Stimulated activated CD4-positive, alpha-beta T cell treated with anti-CD3 and anti-CD28 coated beads, Interleukin-4, amount 100 ng/mL, for 48 hours (primary cell): ENCODE measurements around the gene RYR2.
"Not testable (repeated sequence)": the region's sequence is repeated elsewhere in the genome, so short reads cannot be mapped to it uniquely, and the experiment has no call there.

ENCODE experiments used
- DNase-seq, 2 donors: peaks; one replicate each; pipeline ENCODE4 v3.0.0-alpha.2; 2020; ENCODE audit warnings: low read depth in 2 of 2

RYR2 gene

DNA sequence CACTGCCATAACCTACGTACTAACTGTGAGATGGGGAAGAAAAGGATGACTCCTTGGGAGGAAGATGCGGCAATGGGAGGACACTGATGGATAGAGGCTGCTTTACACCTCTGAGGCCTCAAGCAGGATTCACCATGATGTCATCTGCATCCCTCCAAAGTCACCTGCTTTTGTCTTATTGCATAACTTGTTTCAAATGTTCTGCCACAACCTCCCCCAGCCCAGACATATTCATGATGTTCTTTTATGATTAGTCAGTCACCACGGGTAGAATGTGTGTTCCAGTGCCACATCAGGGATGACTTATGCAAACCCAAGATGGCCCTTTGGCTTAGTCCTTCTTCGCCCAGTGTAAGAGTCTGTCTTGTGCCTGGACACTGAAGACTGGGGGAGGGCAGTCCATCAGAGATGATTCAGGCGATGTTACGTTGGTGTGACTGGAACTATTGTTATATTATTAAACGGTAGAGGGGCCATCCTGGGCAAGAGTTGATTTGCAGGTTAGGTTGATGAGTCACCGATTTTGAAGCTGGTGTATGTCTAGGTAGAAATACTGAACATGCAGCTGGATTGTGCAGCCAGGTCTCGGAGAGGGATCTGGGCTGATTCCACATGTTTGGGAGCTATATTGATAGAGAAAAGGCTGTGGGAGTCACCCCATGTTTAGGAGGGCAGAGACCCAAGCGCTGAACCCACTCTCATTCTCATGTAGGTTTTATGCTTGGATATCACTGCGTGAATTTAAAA, 32.6 kb downstream of the RYR2 start:
- no peak for DNase-seq

DNA sequence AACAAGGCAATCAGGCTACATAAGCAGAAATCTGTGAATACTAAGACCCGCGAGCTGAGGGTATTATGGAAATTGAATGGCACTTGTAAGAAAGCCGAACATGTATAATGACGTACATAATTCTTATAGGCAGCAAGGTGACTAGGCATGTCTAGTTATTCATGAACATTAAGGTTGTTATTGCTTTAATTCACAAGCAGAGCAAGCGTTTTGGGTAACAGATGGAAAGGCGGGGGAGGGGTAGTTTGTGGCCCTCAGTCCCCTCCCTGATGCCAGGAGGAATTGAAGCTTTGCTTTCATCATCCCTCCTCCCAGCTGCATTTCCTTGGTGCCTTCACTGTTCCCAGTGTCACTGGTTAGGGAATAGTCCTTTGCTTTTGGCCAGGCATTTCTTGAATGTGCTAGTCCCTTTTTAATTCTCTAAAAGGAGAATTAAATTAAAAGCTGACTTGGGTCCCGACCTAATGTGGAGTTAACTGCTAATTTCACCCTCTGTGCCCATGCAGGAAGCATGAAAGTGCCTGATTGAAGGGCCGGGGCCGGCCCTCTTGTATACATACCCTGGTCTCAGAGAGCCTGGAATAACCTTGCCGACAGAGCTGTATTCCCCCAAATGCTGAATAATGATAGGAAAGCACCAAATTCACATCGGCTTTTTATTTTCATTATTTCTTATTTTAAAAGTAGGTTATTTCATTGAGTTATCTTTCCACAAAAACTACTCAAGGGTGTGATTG, 42.5 kb downstream of the RYR2 start:
- DNase-seq = no peak

DNA sequence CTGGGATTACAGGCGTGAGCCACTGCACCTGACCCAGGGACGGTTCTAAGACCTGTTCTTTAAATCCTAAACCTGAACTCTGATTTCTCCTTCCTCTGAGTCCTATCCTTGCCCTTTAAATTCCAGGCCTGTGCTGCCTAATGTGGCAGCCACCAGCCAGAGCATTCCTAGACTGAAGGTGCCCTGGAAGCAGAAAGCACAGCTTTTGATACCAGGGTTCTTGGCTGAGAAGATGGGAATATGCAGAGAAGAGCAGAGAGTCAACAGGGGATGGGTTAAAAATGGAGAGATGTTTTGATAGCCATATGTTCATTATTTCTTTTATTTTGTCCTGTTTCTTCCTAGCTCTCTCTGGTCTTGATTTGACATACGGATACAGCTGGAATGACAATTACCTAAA, 49.7 kb downstream of the RYR2 start:
- DNase-seq = no peak

DNA sequence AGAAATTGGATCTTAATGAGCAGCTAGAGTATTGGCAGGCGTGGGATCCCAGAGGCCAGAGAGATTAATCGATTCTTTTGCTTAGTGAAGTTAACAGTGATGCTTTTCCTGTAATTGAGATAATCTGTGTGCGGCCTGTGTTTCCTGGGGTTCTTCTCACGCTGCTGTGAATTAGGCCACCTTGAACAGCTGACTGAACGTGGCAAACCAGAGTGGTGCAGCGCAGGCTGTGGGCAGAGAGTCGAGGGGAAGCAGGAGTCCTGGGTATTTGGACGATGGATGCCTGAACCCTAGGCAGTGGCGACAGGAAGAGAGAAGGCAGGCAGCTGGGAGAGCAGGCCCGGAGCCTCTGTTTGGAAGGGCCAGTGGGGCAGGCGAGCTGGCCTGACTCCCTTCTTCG, 51.7 kb downstream of the RYR2 start:
- DNase-seq = no peak

DNA sequence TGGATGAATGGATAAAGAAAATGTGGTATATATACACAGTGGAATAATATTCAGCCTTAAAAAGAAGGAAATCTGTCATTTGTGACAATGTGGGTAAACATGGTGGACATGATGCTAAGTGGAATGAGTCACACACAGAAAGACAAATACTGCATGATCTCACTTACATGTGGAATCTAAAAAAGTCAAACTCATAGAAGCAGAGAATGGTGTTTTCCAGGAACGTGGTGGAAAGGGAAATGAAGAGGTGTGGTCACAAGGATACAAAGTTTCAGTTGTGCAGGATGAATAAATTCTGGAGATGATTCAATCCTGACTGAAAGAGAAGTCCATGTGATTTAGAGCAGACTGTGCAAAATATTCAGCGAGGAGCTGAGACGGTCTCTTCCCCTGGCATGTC, 56.6 kb downstream of the RYR2 start:
- DNase-seq = no peak

DNA sequence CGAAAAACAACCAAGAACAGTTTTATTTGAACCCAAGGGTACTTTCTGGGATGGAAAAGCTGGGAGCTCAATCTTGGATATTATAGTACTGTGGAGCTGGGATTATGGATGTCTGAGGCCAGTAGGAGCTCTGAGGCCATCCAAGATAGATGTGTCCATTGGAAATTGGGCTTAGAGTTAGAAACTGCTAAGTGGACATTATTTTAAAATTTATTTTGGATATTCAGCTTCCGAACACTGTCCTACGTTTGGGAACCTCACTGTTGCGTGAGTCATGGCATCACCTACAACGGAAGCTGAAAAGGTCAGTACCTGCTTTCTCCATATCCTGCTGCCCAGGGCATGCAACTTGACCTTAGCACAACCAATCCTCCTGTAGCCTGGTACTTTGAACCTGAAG, 61.0 kb downstream of the RYR2 start:
- no peak for DNase-seq

DNA sequence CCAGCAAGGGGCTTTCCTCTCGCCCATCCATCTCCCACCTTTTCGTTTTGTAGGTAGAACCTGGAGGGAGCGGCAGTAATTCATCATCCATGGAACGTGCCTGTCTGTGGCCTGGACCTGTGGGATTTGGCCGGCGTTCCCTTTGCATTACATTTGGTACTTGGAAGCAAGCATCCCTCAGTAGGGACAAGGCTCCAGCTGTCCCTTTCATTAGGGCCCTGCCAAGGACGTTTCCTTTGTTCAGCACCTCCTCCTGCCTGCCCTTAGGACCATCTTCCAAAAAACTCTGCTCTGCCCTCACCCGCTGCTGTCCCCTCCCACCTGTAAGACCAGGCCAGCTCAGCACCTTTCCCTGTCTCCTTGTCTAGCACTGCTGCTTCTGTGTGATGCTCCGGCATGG, 62.1 kb downstream of the RYR2 start:
- no peak for DNase-seq

DNA sequence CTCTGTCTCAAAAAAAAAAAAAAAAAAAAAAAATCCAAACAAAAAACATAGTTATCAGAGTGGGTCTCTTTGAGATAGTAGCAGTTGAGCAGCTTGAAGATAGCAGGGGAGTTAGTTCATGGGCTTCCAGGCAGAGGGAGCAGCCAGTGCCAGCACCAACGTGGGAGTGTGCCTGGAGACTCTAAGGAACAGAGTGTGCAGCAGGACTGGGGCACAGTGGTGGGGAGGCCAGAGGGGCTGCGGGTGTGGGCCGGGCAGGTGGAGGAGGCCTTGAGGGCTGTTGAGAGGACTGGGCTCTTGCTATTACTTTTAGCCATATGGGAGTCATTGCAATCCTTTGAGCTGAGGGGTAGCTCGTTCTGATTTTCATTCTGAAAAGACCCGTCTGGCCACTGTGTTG, 63.8 kb downstream of the RYR2 start:
- DNase-seq = no peak

DNA sequence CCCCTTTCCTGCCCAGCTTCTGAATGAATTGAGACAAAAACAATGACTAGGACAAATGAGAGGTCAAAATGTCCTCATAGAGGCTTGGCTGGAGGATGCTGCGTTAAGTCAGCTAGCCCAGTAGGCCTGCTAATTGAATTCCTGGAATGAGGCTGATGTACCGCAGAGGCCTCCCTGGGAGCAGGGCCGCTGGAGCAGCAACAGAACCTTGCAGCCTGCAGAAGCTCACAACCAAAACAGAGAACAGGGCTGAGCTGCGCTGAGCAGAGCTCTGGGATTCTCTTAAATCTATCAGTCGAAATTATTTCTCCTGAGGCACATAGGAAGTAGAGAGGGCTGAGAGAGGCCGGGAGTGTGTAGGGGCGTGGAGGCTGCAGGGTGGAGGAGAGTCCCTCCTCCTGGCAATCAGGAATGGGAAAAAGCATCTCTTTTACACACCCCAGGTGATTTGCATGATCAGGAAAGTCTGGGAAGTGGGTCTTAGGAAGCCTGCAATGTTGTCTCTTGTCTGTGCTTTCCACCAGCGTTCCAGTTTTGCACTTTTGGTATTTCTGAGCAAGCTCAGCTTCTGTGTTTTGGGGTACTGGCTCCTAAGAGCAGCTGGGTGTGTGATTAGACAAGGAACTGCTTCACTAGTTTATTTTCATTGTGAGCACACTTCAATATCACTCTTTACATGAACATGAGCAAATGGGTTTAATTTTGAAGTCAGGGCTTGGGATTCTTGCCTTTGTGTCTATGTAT, 66.5 kb downstream of the RYR2 start:
- DNase-seq = no peak

DNA sequence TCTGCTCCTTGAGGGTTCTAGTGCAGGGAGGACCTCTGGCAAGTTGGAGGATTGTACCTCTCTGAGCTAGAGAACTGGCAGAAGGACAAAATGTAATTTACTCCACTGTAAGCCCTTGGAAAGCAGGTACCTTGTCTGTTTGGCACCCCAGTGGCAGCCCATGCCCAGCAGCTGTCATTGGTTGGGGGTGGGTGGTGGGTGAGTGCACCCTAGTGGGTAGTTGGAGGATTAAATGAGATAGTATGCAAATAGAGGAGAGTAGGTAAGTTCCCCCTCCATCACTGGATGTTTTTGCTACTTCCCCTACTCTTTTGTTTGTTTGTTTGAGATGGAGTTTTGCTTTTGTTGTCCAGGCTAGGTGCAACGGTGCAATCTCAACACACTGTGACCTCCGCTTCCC, 69.8 kb downstream of the RYR2 start:
- no peak for DNase-seq

DNA sequence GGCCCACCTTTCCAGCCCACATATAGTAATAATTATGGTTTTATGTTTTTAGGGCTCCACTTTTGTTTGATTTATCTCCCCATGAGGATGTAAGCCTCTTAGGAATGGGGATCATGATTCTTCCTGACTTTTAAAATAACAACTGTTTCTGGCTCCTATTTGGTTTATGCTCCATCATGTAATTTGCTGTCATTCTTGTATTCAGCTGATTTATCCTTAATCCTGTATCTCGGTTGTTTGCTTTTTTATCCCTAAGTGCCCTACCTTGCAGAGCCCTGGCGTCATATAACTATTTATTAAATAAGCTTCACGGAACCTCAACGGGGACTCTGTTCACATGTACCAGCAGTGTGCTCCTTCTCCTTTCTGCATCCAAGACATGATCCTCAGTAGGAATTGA, 70.7 kb downstream of the RYR2 start:
- no peak for DNase-seq

DNA sequence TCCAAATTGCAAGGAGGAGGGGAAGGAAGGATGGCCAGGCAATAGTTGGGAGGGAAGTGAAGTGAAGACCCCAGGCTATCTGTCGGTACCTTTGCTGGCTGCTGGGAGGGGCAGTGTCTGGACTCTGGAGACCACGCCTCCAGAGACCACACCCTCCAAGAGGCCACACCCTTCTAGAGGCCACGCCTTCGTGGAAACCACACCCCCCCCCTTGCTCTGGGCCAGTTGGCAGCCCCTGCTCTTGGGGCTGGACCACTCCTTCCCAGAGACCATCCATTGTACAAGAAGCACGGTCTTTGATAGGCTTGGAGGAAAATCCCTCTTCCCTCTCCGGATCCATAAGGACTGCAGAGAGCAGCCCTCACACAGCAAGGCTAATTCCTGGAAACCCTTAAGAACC, 73.1 kb downstream of the RYR2 start:
- DNase-seq = no peak

DNA sequence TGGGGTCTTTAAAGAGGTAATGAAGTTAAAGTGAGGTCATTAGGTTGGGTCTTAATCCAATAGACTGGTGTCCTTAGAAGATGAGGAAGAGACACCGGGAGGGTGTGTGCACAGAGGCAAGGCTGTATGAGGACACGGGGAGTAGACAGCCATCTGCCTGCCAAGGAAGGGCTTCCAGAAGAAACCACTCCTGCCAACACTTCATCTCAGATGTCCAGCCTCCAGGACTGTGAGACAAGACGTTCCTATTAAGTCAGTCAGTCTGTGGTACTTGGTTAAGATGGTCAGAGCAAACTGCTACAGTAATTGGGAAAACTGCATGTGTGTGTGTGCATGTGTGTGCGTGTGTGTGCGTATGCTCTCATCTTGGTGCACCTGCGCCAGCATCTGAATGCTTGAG, 77.1 kb downstream of the RYR2 start:
- no peak for DNase-seq

DNA sequence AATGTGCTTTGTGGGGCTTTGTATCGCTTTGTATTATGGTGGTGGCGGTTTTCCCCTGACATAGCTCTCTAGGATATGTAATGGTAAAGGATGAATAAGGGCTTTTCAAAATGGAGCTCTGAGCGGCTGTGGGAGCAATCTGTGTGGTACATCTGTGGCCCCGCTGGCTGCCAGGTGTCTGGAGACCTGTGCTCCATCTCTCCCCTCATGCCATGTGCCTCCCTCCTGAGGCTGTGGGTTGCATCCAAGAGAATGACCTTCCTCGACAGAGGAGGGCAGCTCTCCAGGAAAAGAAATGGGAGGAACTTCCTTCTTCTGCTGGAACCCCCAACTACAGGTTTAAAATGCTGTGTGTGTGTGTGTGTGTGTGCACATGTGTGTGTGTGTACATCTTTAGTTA, 78.7 kb downstream of the RYR2 start:
- no peak for DNase-seq

DNA sequence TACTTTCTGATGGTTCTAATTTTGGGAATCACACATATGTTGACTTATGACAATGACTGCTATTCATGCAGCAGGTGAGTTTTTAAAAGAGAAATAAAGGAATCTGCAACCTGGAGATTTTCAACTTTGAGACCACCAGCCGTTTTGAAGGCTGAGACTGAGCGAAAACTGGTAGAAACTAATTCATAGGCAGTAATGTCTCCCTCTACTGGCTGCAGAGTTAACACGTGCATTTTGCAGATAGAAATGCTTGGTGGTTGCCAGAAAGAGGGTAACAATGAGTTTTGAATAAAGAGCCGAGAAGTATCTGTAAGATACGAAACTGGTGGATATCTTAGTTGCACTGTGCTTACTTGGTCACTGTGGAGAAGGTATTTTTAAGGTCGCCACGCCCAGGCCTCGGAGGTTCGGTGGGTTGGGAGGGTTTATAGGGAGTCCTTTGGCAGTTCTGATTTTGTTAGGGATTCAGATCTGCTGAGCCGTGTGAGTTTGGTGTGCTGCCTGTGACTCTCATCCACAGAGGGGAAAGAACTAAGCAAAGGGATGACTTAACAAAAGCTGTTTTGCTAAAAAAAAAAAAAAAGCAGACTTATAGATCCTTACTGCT, 83.0 kb downstream of the RYR2 start:
- no peak for DNase-seq

DNA sequence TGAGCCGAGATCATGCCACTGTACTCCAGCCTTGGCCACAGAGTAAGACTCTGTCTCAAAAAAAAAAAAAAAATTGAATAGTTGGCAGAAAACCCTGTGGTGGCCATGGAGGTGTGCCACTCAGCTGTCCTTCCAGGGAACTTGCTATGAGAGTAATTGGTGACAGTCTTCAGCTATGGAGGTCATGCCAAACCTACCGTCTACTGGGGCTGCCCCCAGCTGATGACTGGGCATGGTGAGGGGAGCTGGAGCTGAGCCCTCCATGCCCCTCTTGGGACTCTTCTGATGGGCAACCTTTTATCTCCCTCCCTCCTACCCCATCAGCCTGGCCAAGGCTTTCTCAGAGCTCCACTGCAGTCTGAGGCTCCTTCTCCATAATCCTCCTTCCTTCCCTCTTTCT, 84.2 kb downstream of the RYR2 start:
- no peak for DNase-seq

DNA sequence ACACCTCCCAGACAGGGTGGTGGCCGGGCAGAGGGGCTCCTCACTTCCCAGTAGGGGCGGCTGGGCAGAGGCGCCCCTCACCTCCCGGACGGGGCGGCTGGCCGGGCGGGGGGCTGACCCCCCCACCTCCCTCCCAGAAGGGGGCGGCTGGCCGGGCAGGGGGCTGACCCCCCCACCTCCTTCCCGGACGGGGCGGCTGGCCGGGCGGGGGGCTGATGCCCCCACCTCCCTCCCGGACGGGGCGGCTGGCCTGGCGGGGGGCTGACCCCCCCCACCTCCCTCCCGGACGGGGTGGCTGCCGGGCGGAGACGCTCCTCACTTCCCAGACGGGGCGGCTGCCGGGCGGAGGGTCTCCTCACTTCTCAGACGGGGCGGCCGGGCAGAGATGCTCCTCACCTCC, 85.3 kb downstream of the RYR2 start:
- not testable (repeated sequence) for DNase-seq

DNA sequence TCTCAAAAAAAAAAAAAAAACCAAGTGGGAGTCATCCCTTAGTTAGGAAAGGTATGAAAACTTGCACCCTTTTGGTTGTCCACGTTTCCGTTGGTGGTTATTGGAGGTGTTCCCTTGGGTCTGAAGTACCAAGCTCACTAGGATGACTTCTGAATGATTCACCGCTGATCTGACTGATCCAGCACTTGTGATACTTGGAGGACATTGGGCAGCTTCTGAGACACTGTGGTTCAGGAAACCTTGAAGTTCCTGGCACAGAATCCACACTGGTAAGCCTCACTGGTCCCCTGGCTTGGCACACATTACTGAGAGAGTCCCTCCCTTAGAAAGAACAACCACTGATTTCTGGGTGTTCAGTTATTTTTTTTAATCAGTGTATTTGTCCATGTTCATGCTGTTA, 91.9 kb downstream of the RYR2 start:
- no peak for DNase-seq

DNA sequence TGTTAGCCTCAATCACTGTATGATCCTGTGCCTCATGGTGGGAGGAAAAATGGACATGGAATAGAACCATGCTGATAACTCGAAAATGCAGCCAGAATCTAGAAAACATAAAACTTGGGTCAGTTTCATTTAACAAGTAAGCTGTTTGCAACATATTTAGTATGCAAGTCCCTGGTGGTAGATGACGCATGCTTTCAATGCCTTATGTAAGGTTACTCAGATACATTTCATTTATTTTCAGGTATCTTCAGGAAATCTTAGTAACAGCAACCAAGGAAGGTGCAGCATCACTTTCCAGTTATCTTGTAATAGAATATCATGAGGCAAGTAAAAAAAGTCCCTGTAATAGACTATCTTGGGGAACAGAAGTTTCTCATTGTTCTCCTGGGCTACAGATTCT, 92.9 kb downstream of the RYR2 start:
- DNase-seq = no peak

DNA sequence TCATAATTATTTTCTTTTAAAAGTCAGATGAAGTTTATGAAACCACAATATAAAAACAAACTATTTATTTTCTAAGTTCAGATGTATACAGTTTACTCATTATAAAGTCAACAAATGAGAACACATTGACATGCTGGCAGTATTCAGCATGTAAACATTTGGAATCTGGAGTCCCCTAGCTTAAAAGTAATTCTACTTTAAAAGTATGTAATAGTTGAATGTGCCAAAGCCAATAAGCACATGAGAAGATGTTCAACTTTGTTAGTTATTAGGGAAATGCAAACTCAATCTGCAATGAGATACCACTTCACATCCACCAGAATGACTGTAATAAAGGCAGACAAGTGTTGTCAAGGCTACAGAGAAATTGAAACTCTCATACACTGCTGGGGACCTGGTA, 96.6 kb downstream of the RYR2 start:
- no peak for DNase-seq

DNA sequence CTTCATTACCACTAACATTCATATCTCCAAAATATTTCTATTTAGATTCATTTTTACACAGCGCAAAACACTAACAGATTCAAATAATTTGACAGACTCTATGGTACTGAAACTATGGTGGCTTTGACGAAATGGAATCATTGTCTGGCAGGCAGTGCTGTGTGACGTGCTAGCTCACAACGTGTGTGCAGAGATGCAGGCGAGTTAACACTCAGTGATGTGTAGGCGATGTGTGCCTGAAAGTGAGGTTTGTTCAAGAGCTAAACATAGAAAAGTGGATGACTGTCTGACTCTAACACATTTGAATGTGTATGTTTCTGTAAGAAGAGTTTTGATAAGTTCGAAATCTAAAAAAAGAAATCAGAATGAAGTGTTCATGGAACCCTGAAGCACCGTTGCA, 97.7 kb downstream of the RYR2 start:
- DNase-seq = no peak

DNA sequence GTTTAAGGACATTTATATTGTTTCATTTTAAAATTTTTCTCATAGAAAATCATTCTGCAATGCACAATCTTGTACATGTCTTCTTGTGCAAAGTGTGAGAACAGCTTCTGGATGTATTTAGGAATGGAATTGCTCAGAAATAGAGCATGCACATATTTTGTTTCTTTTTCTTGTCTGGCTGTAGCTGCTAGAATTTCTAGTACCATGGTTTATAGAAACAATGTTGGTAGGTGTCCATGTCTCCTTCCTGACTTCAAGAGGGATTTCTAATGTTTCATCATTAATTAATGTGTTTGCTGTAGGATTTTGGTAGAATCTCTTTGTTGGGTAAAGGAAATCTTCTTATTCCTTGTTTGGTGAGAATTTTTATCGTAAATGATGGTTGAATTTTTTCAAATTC, 99.0 kb downstream of the RYR2 start:
- no peak for DNase-seq

DNA sequence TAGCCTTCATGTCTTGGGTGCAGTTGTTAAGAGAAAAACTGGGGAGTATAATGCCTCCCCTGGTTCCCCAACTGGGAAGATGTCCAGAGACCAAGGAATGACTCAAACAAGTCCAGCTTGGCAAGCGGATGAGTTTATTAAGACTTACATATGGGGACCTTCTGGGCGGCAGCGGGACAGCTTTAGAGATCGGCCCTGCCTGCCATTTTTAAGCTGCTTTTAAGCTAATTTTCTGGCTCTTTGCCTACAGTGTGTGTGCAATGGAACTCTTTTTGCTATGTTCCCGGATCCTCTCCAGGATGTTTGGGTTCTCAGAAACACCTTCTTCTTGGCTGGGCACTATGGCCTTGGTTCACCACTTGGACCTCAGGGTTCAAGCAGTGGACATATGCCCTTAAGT, 99.5 kb downstream of the RYR2 start:
- DNase-seq = no peak
